NCI-H446 treated with DMSO at 0.1 percent for 48 hours (cell line): ENCODE results near the gene SLC12A9.
A peak's percentile ranks its signal among the peaks of the same experiment; 100 is the strongest.

Source experiments
- DNase-seq: peaks from one replicate; lab custom pipeline; 2025; lab: John Stamatoyannopoulos, UW

The SLC12A9 gene

GRCh38 chr7:100863406-100863950 is 11.0 kb downstream of the SLC12A9 start:
- DNase-seq = no peak

- DNase-seq = no peak
Observed at GRCh38 chr7:100864263-100864845, 11.8 kb downstream of the SLC12A9 start.

GRCh38 chr7:100865372-100865911 is 12.9 kb downstream of the SLC12A9 start:
- DNase-seq = no peak

GRCh38 chr7:100865938-100866728 is 13.6 kb downstream of the SLC12A9 start:
- DNase-seq = peak; percentile 51

- no peak for DNase-seq
Observed at GRCh38 chr7:100866729-100867039, 14.2 kb downstream of the SLC12A9 start.

GRCh38 chr7:100867040-100867775 is 14.7 kb downstream of the SLC12A9 start, which contains the start of gene TRIP6:
TSS of gene TRIP6 (plus strand) at chr7:100867387. CDS start at chr7:100867498, 111 bp downstream.
- DNase-seq = no peak

- DNase-seq = no peak
Observed at GRCh38 chr7:100867776-100868485, 15.4 kb downstream of the SLC12A9 start.

- DNase-seq = no peak
Observed at GRCh38 chr7:100873599-100874299, 21.2 kb downstream of the SLC12A9 start.

GRCh38 chr7:100874300-100874576 is 21.7 kb downstream of the SLC12A9 start:
- no peak for DNase-seq

- peak; percentile 94 for DNase-seq
Observed at GRCh38 chr7:100874577-100875355, 22.3 kb downstream of the SLC12A9 start, which contains the start of gene SRRT. TSS of gene SRRT (plus strand) at chr7:100875103. CDS start at chr7:100875591, 488 bp downstream.

GRCh38 chr7:100875356-100875751 is 22.8 kb downstream of the SLC12A9 start:
- DNase-seq = no peak

GRCh38 chr7:100878013-100878412 is 25.5 kb downstream of the SLC12A9 start:
- no peak for DNase-seq

- no peak for DNase-seq
Observed at GRCh38 chr7:100878685-100879084, 26.2 kb downstream of the SLC12A9 start.

GRCh38 chr7:100879685-100880261 is 27.3 kb downstream of the SLC12A9 start:
- DNase-seq = no peak

- DNase-seq = no peak
Observed at GRCh38 chr7:100880645-100881044, 28.1 kb downstream of the SLC12A9 start.

- DNase-seq = no peak
Observed at GRCh38 chr7:100881136-100881535, 28.6 kb downstream of the SLC12A9 start.

GRCh38 chr7:100882201-100882600 is 29.7 kb downstream of the SLC12A9 start:
- no peak for DNase-seq

- DNase-seq = no peak
Observed at GRCh38 chr7:100882785-100883526, 30.4 kb downstream of the SLC12A9 start.

GRCh38 chr7:100884736-100885439 is 32.4 kb downstream of the SLC12A9 start:
- no peak for DNase-seq
